MCF 10A (cell line): ENCODE data around the gene DAGLA. TPM values are rescaled to one million over a fixed set of nuclear protein-coding genes. Genes with fewer than 3 reads are reported as not detected.

Experiments
- BruUV-seq: library from RNA; stranded (reverse); fragments of 400-500 nt; replicated peaks from 2 replicates; lab custom pipeline; 2021; lab: Mats Ljungman, UMichigan
- CTCF ChIA-PET: fragments of 300-600 bp; sonication (Branson Sonifier 250); formaldehyde crosslinking; extraction: SDS; loops from one replicate; lab custom pipeline; 2021; ENCODE audit warnings: antibody characterized with exemption, inconsistent platforms; lab: Yijun Ruan, JAX
- POLR2A ChIA-PET: fragments of 300-600, 350-650 bp; sonication (Branson Sonifier 250); formaldehyde crosslinking; extraction: SDS; loops from one replicate; lab custom pipeline; 2020; ENCODE audit warnings: antibody characterized with exemption, inconsistent platforms; lab: Yijun Ruan, JAX
- DNase-seq: peaks from one replicate; pipeline ENCODE4 v3.0.0-alpha.2; 2018; ENCODE audit not compliant: unreplicated experiment
- H3K27ac Mint-ChIP-seq: one replicate; pipeline ENCODE4 v1.8.0; 2022; ENCODE audit warnings: mild to moderate bottlenecking, low read depth, mixed read lengths; ENCODE audit not compliant: unreplicated experiment
- H3K27me3 Mint-ChIP-seq: one replicate; pipeline ENCODE4 v1.8.0; 2022; ENCODE audit warnings: mixed read lengths; ENCODE audit not compliant: insufficient read depth, unreplicated experiment
- H3K36me3 Mint-ChIP-seq: one replicate; pipeline ENCODE4 v1.8.0; 2022; ENCODE audit warnings: mild to moderate bottlenecking, moderate library complexity, mixed read lengths; ENCODE audit not compliant: insufficient read depth, unreplicated experiment
- H3K4me1 Mint-ChIP-seq: one replicate; pipeline ENCODE4 v1.8.0; 2022; ENCODE audit warnings: mixed read lengths; ENCODE audit not compliant: insufficient read depth, unreplicated experiment
- H3K4me3 Mint-ChIP-seq: one replicate; pipeline ENCODE4 v1.8.0; 2022; ENCODE audit warnings: mild to moderate bottlenecking, moderate library complexity, mixed read lengths; ENCODE audit not compliant: unreplicated experiment
- H3K9me3 Mint-ChIP-seq: one replicate; pipeline ENCODE4 v1.8.0; 2022; ENCODE audit warnings: mixed read lengths; ENCODE audit not compliant: unreplicated experiment
- intact Hi-C: fragments of 100-400 bp; cut with micrococcal nuclease; formaldehyde crosslinking; loops from 2 replicates; pipeline ENCODE4 v1.14.1; 2022
- total RNA-seq: library from RNA; stranded (reverse); gene quantifications from 2 replicates; pipeline ENCODE4 v1.2.3, GENCODE V29; 2022
- TF ChIP-seq, protein P1 (sequence below): fragments of 200-600 bp; IDR thresholded peaks from one replicate; pipeline ENCODE4 v1.8.0; 2022; ENCODE audit warnings: antibody characterized with exemption, mild to moderate bottlenecking; ENCODE audit not compliant: unreplicated experiment

Gene DAGLA
- total RNA-seq, 1 experiment from 2014 or later = 1.5 TPM

DNA sequence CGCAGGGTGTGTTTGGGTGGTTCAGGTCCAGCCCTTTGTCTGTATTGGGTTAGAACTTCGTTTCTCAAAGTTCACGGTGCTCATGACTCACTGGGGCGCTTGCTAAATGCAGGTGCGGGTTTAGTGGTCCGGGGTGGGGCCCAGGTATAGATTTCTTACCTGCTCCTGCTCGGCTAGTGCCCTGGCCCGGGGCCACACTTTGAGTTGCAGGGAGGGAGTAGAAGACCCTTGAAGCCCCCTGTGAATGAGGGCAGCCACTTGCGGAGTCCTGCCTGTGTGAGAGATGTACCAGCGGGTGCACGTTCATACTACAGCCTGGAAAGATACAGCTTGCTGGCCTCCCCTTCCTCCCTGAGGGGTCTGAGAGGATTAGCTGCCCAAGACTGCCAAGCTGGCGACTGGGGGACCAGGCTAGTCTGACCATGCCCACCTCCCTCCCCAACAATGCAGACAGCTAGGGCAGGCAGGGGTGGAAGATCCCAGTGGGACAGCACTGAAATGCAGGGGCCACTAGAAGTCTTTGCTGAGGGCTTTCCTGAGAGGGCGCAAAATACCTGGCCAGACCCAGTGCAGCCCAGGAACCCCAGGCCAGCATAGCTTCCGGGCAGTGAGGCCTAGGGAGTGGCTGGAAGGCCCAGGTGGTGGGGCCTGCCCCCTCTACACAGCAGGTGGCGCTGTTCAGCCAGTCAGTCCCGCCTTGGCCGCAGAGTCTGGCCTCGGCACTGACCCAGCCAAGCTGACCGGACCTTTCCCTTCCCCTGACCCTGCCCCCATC lies 67.2 kb downstream of the DAGLA start:
- Mint-ChIP-seq H3K4me3 (no peak overlapping the region), H3K27me3 (no peaks in the 10 kb centered on the region), H3K4me1 (no peaks in the 10 kb centered on the region), H3K36me3 (no peaks in the 10 kb centered on the region), H3K9me3 (no peaks in the 10 kb centered on the region), H3K27ac (no peak overlapping the region)
- CTCF ChIA-PET = interaction anchor here (0.6 to 1.9 kb wide), 30 partner anchors 9 to 742 kb away, joined by 3 to 11 read pairs (median 4); no protein-coding TSS in a partner anchor
- peak; percentile 69 for DNase-seq
- POLR2A ChIA-PET = no interaction called here
- TF ChIP-seq, protein P1, sequence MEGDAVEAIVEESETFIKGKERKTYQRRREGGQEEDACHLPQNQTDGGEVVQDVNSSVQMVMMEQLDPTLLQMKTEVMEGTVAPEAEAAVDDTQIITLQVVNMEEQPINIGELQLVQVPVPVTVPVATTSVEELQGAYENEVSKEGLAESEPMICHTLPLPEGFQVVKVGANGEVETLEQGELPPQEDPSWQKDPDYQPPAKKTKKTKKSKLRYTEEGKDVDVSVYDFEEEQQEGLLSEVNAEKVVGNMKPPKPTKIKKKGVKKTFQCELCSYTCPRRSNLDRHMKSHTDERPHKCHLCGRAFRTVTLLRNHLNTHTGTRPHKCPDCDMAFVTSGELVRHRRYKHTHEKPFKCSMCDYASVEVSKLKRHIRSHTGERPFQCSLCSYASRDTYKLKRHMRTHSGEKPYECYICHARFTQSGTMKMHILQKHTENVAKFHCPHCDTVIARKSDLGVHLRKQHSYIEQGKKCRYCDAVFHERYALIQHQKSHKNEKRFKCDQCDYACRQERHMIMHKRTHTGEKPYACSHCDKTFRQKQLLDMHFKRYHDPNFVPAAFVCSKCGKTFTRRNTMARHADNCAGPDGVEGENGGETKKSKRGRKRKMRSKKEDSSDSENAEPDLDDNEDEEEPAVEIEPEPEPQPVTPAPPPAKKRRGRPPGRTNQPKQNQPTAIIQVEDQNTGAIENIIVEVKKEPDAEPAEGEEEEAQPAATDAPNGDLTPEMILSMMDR = peak; percentile 84
- BruUV-seq = no TSS peak
- intact Hi-C loops = loop anchor here (1.0 kb wide), 2 partner anchors 29 to 361 kb away; no protein-coding TSS in a partner anchor

DNA sequence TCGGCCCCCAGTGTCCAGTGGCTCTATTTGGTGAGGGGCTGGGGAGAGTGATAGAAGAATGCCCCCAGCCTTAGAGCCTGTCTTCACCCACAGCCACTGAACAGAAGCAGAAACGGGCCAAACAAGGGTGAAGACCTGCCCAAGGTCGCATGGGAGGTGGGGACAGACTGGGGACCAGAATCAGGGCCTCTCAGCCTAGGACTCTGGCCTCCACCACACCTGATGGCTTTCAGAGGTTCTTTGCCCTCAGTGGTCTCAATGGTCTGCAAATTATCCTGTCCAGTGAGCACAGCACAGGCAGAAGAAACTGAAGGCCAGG lies 67.7 kb downstream of the DAGLA start:
- peaks cover 5% of the 10 kb centered on the region for H3K27me3 Mint-ChIP-seq
- BruUV-seq = no TSS peak
- H3K9me3 Mint-ChIP-seq = no peaks in the 10 kb centered on the region
- POLR2A ChIA-PET = no interaction called here
- no peak overlapping the region for H3K27ac Mint-ChIP-seq
- CTCF ChIA-PET = interaction anchor here (0.6 to 1.9 kb wide), 22 partner anchors 8 to 365 kb away, joined by 3 to 11 read pairs (median 4); no protein-coding TSS in a partner anchor
- no peak overlapping the region for H3K4me3 Mint-ChIP-seq
- DNase-seq = no peak
- TF ChIP-seq, protein P1 = no peak
- peaks cover 2% of the 10 kb centered on the region for H3K4me1 Mint-ChIP-seq
- intact Hi-C loops = loop anchor here (1.0 kb wide), 2 partner anchors 28 to 360 kb away; no protein-coding TSS in a partner anchor
- no peaks in the 10 kb centered on the region for H3K36me3 Mint-ChIP-seq

- H3K36me3 Mint-ChIP-seq = no peaks in the 10 kb centered on the region
- H3K4me1 Mint-ChIP-seq = peaks cover 5% of the 10 kb centered on the region
- CTCF ChIA-PET = interaction anchor here (0.5 to 2.4 kb wide), 11 partner anchors 13 to 361 kb away, joined by 3 to 12 read pairs (median 4); no protein-coding TSS in a partner anchor
- H3K9me3 Mint-ChIP-seq = no peaks in the 10 kb centered on the region
- POLR2A ChIA-PET = interaction anchor here (0.7 kb wide), 1 partner anchor 462 kb away, joined by 3 read pairs; no protein-coding TSS in a partner anchor
- intact Hi-C loops = no loop called here
- no TSS peak for BruUV-seq
- H3K27ac Mint-ChIP-seq = no peak overlapping the region
- no peak for DNase-seq
- peaks cover 19% of the 10 kb centered on the region for H3K27me3 Mint-ChIP-seq
- no peak overlapping the region for H3K4me3 Mint-ChIP-seq
- TF ChIP-seq, protein P1 = no peak
Observed at GRCh38 chr11:61749591-61750217, 69.5 kb downstream of the DAGLA start.
